BE2C (cell line): ENCODE data around the gene DNMT1.
A peak's percentile ranks its signal among the peaks of the same experiment; 100 is the strongest.

Experiments
- DNase-seq: peaks from one replicate; pipeline ENCODE4 v3.0.0-alpha.2; 2020
- H3K27me3 ChIP-seq: fragments of 250-450 bp; sonication (Bioruptor Pico); 2 replicates; pipeline ENCODE4 v1.5.1; 2020; ENCODE audit warnings: mild to moderate bottlenecking
- H3K36me3 ChIP-seq: fragments of 250-450 bp; sonication (Bioruptor Pico); 2 replicates; pipeline ENCODE4 v1.5.1; 2020; ENCODE audit warnings: mild to moderate bottlenecking
- H3K4me1 ChIP-seq: fragments of 250-450 bp; sonication (Bioruptor Pico); 2 replicates; pipeline ENCODE4 v1.5.1; 2020
- H3K4me3 ChIP-seq: 2 replicates; pipeline ENCODE4 v1.5.1; 2011; ENCODE audit warnings: low read depth, low read length
- H3K9me3 ChIP-seq: fragments of 250-450 bp; sonication (Bioruptor Pico); 2 replicates; pipeline ENCODE4 v1.5.1; 2020
- TF ChIP-seq, protein P1 (sequence below): IDR thresholded peaks from 2 replicates; pipeline ENCODE4 v1.5.1; 2012; ENCODE audit warnings: mild to moderate bottlenecking, low read depth, low read length

Gene DNMT1

DNA sequence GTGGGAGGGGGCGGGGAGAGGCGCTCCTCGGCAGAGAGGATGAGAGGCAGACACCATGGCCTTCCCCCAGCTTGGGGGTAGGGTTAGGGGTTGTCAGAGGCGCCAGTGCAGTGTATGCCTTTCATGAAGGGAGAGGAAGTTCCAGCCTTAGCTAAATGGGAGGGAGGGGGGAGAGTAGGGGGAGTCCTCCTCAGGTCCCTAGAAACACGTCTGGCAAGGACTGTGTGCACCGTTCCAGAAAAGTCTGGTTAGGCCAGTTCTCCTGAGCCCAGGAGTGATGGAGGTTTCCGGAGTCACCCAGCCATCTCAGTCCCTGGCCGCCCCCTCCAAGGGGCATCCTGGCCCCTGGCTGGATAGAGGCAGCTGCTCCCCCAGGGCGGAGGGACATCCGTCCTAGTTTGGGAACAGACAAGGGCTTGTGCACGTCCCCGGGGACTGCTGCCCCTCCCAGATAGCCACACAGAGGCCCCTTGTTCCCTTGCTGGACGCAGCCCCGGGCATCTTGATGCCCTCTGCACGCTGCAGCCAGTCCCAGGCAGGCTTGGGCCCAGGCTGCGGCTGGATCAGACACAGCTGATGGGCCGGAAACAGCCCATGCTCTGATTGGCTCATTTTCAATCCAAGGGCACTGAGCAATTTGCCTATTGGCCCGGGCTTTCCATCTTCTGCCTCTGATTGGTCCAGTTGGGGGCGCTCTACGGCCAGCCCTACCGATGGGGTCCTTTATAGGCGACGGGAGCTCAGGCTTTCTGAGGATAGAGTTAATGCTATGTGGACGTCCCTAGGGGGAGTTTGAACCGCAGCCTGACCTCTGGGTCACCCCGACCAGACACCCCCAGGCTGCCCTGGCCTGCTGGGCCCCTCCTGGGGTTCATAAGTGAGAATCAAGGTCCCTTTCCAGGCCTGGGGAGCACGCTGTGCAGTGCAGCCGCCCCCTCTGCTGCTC, 32.5 kb upstream of the DNMT1 start:
- H3K36me3 ChIP-seq = no peaks in the 10 kb centered on the region
- DNase-seq = no peak
- H3K4me1 ChIP-seq = no peaks in the 10 kb centered on the region
- no peaks in the 10 kb centered on the region for H3K27me3 ChIP-seq
- no peaks in the 10 kb centered on the region for H3K9me3 ChIP-seq
- no peak overlapping the region for H3K4me3 ChIP-seq
- TF ChIP-seq, protein P1, sequence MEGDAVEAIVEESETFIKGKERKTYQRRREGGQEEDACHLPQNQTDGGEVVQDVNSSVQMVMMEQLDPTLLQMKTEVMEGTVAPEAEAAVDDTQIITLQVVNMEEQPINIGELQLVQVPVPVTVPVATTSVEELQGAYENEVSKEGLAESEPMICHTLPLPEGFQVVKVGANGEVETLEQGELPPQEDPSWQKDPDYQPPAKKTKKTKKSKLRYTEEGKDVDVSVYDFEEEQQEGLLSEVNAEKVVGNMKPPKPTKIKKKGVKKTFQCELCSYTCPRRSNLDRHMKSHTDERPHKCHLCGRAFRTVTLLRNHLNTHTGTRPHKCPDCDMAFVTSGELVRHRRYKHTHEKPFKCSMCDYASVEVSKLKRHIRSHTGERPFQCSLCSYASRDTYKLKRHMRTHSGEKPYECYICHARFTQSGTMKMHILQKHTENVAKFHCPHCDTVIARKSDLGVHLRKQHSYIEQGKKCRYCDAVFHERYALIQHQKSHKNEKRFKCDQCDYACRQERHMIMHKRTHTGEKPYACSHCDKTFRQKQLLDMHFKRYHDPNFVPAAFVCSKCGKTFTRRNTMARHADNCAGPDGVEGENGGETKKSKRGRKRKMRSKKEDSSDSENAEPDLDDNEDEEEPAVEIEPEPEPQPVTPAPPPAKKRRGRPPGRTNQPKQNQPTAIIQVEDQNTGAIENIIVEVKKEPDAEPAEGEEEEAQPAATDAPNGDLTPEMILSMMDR = 0 out of 2 replicates have a peak, but pooled peaks have one; percentile 18

DNA sequence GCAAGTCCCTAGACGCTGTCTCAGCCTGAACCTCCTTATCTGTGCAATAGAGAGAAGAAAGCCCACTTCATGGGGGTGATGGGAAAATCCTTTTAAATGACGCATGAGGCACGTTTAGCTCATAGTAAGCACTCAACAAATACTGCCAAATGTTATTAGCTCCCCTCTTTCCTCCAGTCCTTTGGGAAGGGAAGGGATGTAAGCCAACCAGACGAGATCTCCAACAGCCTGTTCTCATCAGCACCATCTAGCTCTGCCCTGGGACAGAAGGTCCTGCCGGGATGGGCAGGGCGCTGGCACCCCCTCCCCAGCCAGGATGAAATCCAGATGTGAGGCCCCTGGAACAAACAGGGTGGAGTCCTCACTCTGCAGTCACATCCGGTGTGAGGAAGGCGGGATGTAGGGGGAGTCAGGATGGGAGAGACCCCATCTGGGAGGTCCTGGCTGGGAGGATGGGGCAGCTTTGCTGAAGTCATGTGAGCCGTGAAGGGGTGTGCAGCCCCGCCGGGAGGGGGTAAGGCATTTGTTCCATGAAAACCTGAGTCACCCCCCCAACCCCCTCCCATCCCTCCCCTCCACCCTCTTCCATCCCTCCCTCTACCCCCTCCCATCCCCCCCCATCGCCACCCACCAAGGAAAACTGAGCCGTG, 31.7 kb upstream of the DNMT1 start:
- H3K4me3 ChIP-seq = no peak overlapping the region
- no peaks in the 10 kb centered on the region for H3K9me3 ChIP-seq
- DNase-seq = no peak
- no peaks in the 10 kb centered on the region for H3K36me3 ChIP-seq
- TF ChIP-seq, protein P1 = no peak
- H3K27me3 ChIP-seq = no peaks in the 10 kb centered on the region
- no peaks in the 10 kb centered on the region for H3K4me1 ChIP-seq

DNA sequence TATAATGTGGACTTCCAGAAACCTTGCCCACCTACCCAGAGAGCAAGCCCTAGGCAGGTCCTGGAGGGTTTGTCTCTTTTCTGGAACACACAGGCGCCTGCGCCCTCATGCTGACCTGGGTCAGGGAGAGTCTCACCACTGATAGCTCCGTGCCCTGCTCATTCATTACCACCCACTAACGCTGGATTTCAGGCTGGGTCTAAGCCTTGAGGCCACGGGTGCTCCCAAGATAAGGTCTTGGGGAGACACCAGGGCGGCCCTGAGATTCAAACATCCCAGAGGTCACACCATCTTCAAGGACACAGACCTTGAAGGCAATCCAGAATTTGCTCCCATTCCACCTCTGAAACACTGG, 31.2 kb upstream of the DNMT1 start:
- H3K36me3 ChIP-seq = no peaks in the 10 kb centered on the region
- DNase-seq = no peak

DNA sequence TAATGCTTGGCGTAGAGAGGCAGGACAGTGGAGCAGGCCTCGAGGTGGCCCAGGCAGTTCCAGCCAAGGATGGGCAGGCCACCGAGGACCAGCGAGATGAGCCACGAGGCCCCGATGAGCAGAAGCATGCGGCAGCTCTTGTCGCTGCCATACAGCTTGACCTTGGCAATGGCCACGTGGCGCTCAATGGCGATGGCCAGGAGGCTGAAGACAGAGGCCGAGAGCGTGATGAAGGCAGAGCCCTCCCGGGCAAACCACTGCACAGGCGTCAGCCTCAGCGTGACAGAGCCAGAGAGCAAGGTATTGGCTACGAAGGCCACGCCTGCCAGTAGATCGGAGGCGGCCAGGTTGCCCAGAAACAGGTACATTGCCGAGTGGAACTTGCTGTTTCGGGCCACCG, 29.6 kb upstream of the DNMT1 start:
- Histone ChIP-seq H3K4me1 (no peaks in the 10 kb centered on the region), H3K36me3 (no peaks in the 10 kb centered on the region), H3K27me3 (no peaks in the 10 kb centered on the region), H3K4me3 (no peak overlapping the region), H3K9me3 (no peaks in the 10 kb centered on the region)
- DNase-seq = no peak
- TF ChIP-seq, protein P1 = no peak

More for the DNA sequence above, 31.2 kb upstream of the DNMT1 start:
- Histone ChIP-seq H3K4me1 (no peaks in the 10 kb centered on the region), H3K4me3 (no peak overlapping the region), H3K27me3 (no peaks in the 10 kb centered on the region), H3K9me3 (no peaks in the 10 kb centered on the region)
- TF ChIP-seq, protein P1 = no peak

DNA sequence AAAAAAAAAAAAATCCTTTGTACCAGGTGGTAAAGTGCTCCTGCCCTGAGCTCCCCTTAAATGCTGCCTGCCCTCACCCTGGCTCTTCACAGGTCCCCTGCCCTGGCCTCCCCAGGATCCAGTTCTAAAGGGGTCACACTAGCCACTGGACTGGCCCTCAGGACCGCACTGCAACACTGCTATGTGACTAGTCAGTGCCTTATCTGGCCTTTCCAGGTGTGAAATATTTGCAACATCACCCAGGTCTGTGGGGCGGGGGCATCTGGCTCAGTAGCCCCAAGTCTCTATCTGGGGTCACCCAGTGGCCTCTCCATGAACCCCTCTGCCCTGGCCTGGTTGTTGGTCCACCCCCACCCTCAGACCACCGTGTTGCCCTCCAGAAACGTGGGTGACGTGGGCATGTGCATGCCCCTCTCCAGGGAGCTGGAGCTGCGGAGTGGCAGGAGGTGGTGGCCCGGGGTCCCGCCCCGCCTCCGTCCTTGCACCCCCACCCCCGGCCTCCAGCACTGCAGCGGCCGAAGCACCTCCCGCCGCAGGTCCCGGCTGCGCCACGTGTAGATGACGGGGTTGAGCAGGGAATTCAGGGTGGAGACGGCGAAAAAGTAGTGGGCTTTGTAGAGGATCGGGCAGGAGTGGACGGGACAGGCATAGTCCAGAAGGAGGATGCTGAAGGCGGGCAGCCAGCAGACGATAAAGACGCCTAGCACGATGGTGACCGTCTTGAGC, 28.9 kb upstream of the DNMT1 start:
- no peak for DNase-seq
- no peaks in the 10 kb centered on the region for H3K9me3 ChIP-seq
- H3K36me3 ChIP-seq = no peaks in the 10 kb centered on the region
- TF ChIP-seq, protein P1 = no peak
- H3K4me3 ChIP-seq = no peak overlapping the region
- no peaks in the 10 kb centered on the region for H3K27me3 ChIP-seq
- H3K4me1 ChIP-seq = no peaks in the 10 kb centered on the region
